Endothelial cell of umbilical vein (primary cell): Measurements from ENCODE around the gene UQCR10.

Source experiments
- EZH2 ChIP-seq: IDR thresholded peaks from 2 replicates; pipeline ENCODE4 v1.6.1; 2012; ENCODE audit warnings: borderline replicate concordance, low read depth, mild to moderate bottlenecking, moderate library complexity, low read length, inconsistent platforms; ENCODE audit not compliant: severe bottlenecking
- FOS ChIP-seq: IDR thresholded peaks from 2 replicates; pipeline ENCODE4 v1.6.1; 2011; ENCODE audit warnings: mild to moderate bottlenecking, low read length, moderate library complexity, borderline replicate concordance; ENCODE audit not compliant: insufficient read depth
- GATA2 ChIP-seq: IDR thresholded peaks from 2 replicates; pipeline ENCODE4 v1.7.0; 2011; ENCODE audit warnings: low read depth, mild to moderate bottlenecking, moderate library complexity, mixed read lengths, low read length; ENCODE audit not compliant: insufficient read length, insufficient read depth
- JUN ChIP-seq: IDR thresholded peaks from 2 replicates; pipeline ENCODE4 v1.6.1; 2011; ENCODE audit warnings: borderline replicate concordance, low read depth; ENCODE audit not compliant: insufficient read length, insufficient read depth
- POLR2A ChIP-seq: IDR thresholded peaks from 2 replicates; pipeline ENCODE4 v1.6.1; 2012; ENCODE audit warnings: low read depth, mild to moderate bottlenecking, control low read depth, low read length
- POLR2AphosphoS5 ChIP-seq: IDR thresholded peaks from 2 replicates; pipeline ENCODE4 v1.6.1; 2012; ENCODE audit warnings: low read depth, mild to moderate bottlenecking, control low read depth, low read length, moderate library complexity; ENCODE audit not compliant: insufficient read depth
- TF ChIP-seq, protein P1 (sequence below), 2 donors: IDR thresholded peaks; 1 replicate in 1 of 2; 2 replicates in 1 of 2; pipeline ENCODE4 v1.5.1; 2011; ENCODE audit warnings: low read length in 2 of 2, mild to moderate bottlenecking in 2 of 2, moderate library complexity in 2 of 2, control low read depth in 1 of 2, inconsistent platforms in 1 of 2, low read depth in 1 of 2; ENCODE audit not compliant: insufficient read depth in 1 of 2; ENCODE audit errors: extremely low read depth in 1 of 2
- TF ChIP-seq, protein P2 (sequence below): IDR thresholded peaks from 2 replicates; pipeline ENCODE4 v1.6.1; 2011; ENCODE audit not compliant: insufficient read depth, insufficient read length

DNA sequence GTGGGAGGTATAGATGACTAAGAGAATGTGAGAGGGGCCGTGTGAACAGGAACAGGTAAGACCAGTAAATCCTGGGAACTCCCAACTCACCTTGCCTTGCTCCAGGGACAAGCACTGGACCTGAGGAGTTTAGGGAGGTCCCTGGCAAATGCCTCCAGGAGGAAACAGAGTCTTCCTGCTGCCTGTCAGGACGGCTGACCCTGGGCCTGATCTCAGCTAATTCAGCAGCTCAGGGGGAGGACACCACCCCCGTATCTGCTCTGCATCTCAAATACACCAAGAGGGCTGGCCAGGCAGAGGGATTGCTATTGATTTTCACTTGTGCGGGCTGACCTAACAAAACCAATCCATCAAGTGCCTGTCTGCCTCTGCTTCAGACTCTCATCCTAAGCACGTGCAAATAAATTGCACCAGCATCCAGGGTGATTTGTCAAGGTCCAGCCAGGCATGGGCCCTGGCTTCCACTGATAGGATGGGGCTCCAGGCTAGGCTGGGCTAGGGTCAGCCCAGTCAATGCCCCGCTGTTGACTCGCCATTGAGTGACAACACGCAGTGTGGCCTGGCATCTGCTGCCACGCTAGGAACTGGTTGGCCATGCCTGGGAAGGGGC, 20.3 kb downstream of the UQCR10 start:
- TF ChIP-seq POLR2A (no peak), GATA2 (no peak), FOS (no peak), POLR2AphosphoS5 (no peak), JUN (no peak), EZH2 (no peak)
- TF ChIP-seq, protein P1, sequence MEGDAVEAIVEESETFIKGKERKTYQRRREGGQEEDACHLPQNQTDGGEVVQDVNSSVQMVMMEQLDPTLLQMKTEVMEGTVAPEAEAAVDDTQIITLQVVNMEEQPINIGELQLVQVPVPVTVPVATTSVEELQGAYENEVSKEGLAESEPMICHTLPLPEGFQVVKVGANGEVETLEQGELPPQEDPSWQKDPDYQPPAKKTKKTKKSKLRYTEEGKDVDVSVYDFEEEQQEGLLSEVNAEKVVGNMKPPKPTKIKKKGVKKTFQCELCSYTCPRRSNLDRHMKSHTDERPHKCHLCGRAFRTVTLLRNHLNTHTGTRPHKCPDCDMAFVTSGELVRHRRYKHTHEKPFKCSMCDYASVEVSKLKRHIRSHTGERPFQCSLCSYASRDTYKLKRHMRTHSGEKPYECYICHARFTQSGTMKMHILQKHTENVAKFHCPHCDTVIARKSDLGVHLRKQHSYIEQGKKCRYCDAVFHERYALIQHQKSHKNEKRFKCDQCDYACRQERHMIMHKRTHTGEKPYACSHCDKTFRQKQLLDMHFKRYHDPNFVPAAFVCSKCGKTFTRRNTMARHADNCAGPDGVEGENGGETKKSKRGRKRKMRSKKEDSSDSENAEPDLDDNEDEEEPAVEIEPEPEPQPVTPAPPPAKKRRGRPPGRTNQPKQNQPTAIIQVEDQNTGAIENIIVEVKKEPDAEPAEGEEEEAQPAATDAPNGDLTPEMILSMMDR (IDR thresholded peaks at IDR 0.05; ENCODE audit: extremely low read depth in 1 of 2, insufficient read depth in 1 of 2, low read depth in 1 of 2, low read length in 2 of 2), result no peak
- TF ChIP-seq, protein P2, sequence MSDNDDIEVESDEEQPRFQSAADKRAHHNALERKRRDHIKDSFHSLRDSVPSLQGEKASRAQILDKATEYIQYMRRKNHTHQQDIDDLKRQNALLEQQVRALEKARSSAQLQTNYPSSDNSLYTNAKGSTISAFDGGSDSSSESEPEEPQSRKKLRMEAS, result no peak
